Measurements from ENCODE around the gene CFDP1.

Gene CFDP1

GRCh38 chr16:75341564-75342307, 91.6 kb downstream of the CFDP1 start:
- CTCF ChIA-PET: no interaction called here
- no peak for TF ChIP-seq CTCF (IDR thresholded peaks at IDR 0.05; ENCODE audit: insufficient read depth, low read length, missing control alignments)
- no peak for DNase-seq (ENCODE audit: low read depth, low spot score)
- POLR2A ChIA-PET: no interaction called here
- no peak overlapping the region for H3K4me3 ChIP-seq (ENCODE audit: low read depth, low read length)

GRCh38 chr16:75340741-75341491, 92.4 kb downstream of the CFDP1 start:
- H3K4me3 ChIP-seq (ENCODE audit: low read depth, low read length): no peak overlapping the region
- DNase-seq (ENCODE audit: low read depth, low spot score): no peak
- ChIA-PET POLR2A (no interaction called here), CTCF (no interaction called here)
- TF ChIP-seq CTCF (IDR thresholded peaks at IDR 0.05; ENCODE audit: insufficient read depth, low read length, missing control alignments): no peak

- H3K4me3 ChIP-seq (ENCODE audit: low read depth, low read length): no peak overlapping the region
- no peak for TF ChIP-seq CTCF (IDR thresholded peaks at IDR 0.05; ENCODE audit: insufficient read depth, low read length, missing control alignments)
- ChIA-PET CTCF (interaction anchor here (1.1 kb wide), 1 partner anchor 8 kb away, joined by 3 read pairs; no protein-coding TSS in a partner anchor), POLR2A (no interaction called here)
- no peak for DNase-seq (ENCODE audit: low read depth, low spot score)
These were observed 95.9 kb downstream of the CFDP1 start for GRCh38 chr16:75337430-75337829.

- no peak for DNase-seq (ENCODE audit: low read depth, low spot score)
- no peak for TF ChIP-seq CTCF (IDR thresholded peaks at IDR 0.05; ENCODE audit: insufficient read depth, low read length, missing control alignments)
- CTCF ChIA-PET: interaction anchor here (0.8 kb wide), 1 partner anchor 103 kb away, joined by 4 read pairs; no protein-coding TSS in a partner anchor
- H3K4me3 ChIP-seq (ENCODE audit: low read depth, low read length): no peak overlapping the region
- POLR2A ChIA-PET: interaction anchor here (0.7 kb wide), 1 partner anchor 45 kb away, joined by 3 read pairs; no protein-coding TSS in a partner anchor
These were observed 96.8 kb downstream of the CFDP1 start for GRCh38 chr16:75336521-75336920.

GRCh38 chr16:75333721-75334163, 99.6 kb downstream of the CFDP1 start:
- ChIA-PET CTCF (interaction anchor here (0.9 kb wide), 1 partner anchor 100 kb away, joined by 4 read pairs; no protein-coding TSS in a partner anchor), POLR2A (no interaction called here)
- DNase-seq (ENCODE audit: low read depth, low spot score): no peak
- no peak for TF ChIP-seq CTCF (IDR thresholded peaks at IDR 0.05; ENCODE audit: insufficient read depth, low read length, missing control alignments)
- H3K4me3 ChIP-seq (ENCODE audit: low read depth, low read length): no peak overlapping the region

GRCh38 chr16:75329943-75330342, 103.4 kb downstream of the CFDP1 start:
- no peak overlapping the region for H3K4me3 ChIP-seq (ENCODE audit: low read depth, low read length)
- DNase-seq (ENCODE audit: low read depth, low spot score): no peak
- CTCF ChIA-PET: interaction anchor here (1.0 to 1.4 kb wide), 2 partner anchors 9 to 13 kb away, joined by 3 to 4 read pairs; no protein-coding TSS in a partner anchor
- no peak for TF ChIP-seq CTCF (IDR thresholded peaks at IDR 0.05; ENCODE audit: insufficient read depth, low read length, missing control alignments)
- POLR2A ChIA-PET: interaction anchor here (0.7 kb wide), 1 partner anchor 104 kb away, joined by 3 read pairs; no protein-coding TSS in a partner anchor

Data from AG04449 (cell line).